Effector CD4-positive, alpha-beta T cell (primary cell): ENCODE data around the gene AMPD3.
A peak's percentile ranks its signal among the peaks of the same experiment; 100 is the strongest.
"Not testable (repeated sequence)": the region's sequence is repeated elsewhere in the genome, so short reads cannot be mapped to it uniquely, and the experiment has no call there.

ENCODE experiments used
- DNase-seq: peaks from one replicate; pipeline ENCODE4 v3.0.0-alpha.2; 2020
- total RNA-seq: gene quantifications from one replicate; lab custom pipeline; 2026; lab: John Stamatoyannopoulos, UW

AMPD3 gene
- 39.8 reads per million, percentile 63 among the genes with 10 or more reads in this experiment for total RNA-seq

DNA sequence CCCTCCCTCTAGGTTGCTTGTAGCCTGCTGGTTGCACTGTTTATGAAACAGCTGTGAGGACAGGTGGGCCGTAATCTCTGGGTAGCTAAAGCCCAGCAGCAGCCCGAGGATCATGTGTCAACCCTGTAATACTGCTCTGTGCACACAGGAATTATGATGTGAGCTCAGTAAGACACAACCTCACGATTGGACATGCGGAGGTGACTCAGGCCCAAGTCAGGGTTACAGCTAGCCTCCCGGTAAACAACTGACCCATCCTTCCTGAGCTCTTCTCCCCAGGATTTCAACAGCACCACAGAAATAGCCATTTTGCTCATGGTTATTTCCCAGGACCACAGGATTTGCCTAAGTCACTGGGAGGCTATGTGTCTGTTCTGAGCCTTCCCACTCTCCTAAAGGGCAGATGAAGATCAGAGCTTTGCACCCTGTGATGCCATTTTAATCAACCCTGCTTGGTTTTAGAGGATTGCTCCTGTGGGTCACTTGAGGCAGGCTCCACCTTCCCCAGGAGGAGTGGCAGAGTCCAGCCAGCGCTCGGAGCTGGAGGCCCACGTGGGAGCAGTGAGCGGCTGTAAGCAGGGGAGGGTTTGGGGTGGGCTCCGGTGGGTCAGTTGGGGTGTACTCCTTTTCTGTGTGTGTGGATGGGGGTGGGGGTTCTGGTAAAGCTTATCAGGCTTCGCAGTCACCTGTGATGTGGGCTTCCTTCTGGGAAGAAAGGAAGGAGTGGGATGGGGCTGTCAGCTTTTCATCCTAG lies at the start of gene AMPD3:
Gene AMPD3 (plus strand): TSS at position 387 of the 754 bp plus-strand sequence. CDS start 6,256 bp downstream, outside the sequence.
- DNase-seq = no peak

GRCh38 chr11:10405865-10406592 lies 49.0 kb upstream of the AMPD3 start:
- DNase-seq = peak; percentile 13

DNA sequence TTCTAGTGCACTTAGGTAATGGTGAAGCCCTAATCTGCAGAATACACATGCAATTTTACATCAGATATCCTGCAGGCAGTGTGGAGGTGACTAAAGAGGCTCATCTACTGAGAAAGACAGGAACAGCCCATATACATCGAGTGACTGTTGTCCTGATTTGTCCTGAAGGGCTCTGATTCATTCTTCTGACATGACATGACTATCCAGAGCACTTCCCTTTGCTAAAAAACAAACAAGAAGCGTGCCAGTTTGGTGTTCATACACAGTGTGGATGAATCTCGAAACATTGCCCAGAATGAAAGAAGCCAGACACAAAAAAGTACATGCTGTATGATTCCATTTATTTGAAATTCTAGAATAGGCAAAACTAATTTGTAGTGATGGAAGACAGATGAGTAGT lies 48.0 kb upstream of the AMPD3 start:
- DNase-seq = no peak

- DNase-seq = no peak
Observed at GRCh38 chr11:10407749-10408685, 47.0 kb upstream of the AMPD3 start.

DNA sequence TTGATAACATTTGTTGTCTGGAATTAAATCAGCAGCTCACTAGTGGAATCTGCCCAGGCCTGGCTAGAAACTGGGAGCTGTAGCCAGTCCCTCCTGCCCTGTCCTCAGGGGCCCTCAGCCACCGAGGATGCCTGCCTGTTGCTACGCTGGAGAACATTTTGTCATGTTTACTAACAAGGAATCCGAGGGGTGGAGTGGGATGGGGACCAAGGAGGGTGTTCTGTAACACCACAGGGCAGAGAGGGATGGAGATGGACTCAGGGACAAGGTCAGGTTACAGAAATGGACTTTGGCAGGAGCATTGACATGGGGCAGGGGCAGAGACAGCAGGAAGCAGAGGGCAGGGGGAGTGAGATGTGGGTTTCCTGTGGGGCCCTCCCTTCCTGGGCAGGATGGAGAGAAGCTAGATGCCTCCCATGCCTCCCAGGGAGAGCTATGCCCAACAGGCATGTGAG lies 45.8 kb upstream of the AMPD3 start:
- DNase-seq = no peak

DNA sequence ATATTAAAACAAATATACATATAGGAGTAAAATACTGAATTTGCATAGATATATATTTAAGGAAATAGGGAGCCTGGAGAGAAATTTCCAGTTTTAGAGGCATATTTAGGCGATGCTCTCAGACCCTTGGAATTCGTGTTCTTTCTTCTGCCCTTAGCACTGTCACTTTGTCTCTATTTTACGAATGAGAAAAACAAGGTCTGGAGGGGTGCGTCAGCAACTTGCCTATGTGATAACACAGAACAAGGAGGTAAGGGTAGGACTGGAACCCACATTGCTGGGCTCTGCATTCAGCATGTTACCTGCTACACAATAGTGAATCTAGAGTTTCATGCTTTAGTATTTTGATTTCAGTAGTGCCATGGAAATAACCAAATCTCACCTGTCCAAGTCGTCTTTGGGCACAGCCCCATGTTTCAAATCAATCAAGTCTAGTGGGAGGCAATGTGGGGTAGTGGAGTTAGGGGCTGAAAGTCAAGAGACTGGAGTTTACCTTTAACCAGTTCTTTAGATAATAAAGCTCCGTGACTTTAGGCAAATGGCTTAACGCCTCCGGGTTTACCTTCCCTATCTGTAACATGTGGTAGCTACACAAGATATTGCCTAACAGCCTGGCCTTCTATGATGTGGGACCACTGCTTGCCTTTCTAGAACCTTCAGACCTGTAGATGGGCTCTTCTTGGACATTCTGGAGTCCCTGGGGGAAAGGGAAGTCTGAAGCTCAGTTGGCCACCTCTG lies 44.8 kb upstream of the AMPD3 start:
- DNase-seq = no peak

GRCh38 chr11:10410844-10411200 lies 44.2 kb upstream of the AMPD3 start:
- DNase-seq = no peak

GRCh38 chr11:10412266-10412665 lies 42.8 kb upstream of the AMPD3 start:
- no peak for DNase-seq

DNA sequence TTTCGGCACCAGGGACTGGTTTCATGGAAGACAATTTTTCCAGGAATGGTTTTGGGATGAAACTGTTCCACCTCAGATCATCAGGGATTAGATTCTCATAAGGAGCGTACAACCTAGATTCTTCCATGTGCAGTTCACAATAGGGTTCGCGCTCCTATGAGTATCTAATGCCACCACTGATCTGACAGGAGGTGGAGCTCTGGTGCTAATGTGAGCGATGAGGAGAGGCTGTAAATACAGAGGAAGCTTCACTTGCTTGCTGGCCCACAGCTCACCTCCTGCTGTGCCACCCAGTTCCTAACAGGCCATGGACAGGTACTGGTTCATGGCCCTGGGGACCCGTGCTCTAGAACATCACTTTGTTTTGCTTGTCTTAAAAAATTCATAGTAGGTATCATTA lies 41.8 kb upstream of the AMPD3 start:
- DNase-seq = no peak

- no peak for DNase-seq
Observed at GRCh38 chr11:10414181-10414580, 40.9 kb upstream of the AMPD3 start.

GRCh38 chr11:10414659-10415058 lies 40.4 kb upstream of the AMPD3 start:
- DNase-seq = no peak

DNA sequence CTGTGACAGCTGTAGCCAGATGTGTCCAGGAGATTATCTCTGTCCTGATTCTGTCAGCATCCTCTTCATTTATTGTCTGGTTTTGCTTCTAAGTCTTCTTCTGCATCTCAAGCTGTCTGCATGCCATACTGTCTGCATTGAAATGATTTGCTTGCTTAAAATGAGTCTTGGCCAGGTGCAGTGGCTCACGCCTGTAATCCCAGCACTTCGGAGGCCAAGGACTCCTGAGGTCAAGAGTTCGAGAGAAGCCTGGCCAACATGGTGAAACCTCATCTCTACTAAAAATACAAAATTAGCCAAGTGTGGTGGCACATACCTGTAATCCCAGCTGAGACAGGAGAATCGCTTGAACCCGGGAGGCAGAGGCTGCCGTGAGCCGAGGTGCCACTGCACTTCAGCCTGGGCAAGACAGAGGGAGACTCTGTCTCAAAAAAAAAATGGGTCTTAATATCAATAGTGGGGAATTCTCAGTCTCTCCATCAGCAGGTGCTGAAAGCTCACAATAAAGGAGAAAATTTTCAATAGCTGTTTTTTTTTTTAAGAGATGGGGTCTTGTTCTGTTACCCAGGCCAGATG lies 39.2 kb upstream of the AMPD3 start:
- no peak for DNase-seq

GRCh38 chr11:10418259-10418949 lies 36.7 kb upstream of the AMPD3 start:
- no peak for DNase-seq

DNA sequence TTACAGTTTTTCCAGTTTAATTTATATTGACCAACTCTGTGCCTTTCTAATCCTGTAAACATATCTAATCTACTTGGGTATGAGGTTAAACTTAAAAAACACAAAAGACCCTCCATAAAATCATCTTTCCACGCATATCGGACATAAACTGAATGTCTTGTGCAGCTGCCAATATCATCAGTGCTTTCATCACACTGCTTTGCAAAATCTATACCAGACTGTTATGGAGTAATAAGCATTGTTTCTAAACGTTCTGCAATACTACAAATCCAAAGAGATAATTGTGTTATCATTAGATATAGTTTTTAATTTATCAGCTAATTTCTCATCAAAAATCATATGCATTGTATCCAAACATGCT lies 36.1 kb upstream of the AMPD3 start:
- DNase-seq = no peak

DNA sequence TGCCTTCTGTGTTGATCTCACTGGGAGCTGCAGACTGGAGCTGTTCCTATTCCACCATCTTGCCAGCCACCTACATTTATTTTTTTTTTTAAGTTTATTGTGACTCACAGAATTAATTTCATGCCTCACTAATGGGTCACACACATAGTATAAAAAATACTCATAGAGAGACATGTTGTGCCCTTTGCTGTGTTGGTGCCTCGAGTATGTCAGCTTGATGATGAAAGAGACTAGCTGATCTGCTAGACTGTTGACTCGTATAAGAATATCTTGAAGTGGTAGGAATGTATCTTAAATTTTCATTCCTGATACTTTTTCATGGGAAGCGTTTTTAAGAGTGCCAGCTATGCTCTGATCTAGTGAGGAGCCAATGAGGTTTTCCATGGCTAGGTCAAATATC lies 28.6 kb upstream of the AMPD3 start:
- no peak for DNase-seq

DNA sequence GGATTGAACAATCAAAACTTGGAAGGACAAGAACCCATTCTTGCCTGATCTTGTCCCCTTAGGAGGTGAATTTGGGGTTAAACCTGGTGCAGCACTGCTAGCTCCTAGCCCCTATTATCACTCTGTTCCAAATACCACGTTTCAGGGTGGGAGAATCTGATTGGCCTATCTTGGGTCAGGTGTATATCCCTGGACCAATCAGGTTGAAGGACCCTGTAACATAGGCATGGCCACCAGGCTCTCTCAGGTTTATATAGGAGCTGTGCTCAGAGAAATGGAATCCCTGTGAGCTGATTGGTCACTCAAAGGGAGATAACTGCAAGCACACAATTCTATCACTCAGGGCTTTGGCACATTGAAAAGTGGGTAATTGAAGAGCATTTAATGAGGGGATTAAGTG lies 26.6 kb upstream of the AMPD3 start:
- no peak for DNase-seq

DNA sequence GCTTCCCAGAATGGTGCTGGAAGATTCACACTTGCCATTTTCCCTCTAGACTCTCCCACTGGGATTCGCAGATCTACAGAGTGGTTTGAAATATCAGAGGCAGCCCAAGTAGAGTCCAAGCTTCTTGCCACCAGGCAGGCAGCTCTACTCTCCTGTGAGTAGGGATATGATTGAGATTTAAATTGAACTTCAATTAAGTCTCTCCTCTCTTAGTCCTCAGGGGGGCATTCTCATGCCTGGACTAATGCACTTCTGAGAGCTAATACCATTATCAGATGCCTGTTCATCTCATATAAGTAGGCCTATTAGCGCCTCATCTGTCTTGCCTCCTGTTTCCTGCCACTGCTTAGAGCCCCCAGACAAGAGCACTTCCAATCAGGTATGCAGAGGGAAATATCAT lies 25.5 kb upstream of the AMPD3 start:
- no peak for DNase-seq

- DNase-seq = no peak
Observed at GRCh38 chr11:10432493-10432892, 22.6 kb upstream of the AMPD3 start.

GRCh38 chr11:10432971-10433370 lies 22.1 kb upstream of the AMPD3 start:
- DNase-seq = no peak

DNA sequence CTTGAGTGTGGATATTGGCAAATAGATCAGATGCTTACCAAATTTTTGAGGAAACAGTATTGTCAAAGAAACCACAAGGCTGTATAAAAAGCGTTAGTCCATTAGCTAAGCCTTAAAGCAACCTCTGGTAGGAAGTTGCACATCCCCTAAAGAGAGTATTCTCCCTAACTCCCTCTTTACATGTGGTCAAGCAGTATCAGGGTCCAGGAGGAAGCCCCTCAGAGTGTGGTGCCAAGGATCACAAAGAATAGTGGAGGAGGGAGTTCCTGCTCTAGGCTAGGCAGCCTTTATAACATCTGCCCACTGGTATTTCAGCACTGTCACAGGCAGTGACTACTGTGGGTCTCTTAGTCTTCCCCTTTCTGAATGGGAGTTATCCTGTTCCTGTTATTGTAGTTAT lies 18.8 kb upstream of the AMPD3 start:
- no peak for DNase-seq

DNA sequence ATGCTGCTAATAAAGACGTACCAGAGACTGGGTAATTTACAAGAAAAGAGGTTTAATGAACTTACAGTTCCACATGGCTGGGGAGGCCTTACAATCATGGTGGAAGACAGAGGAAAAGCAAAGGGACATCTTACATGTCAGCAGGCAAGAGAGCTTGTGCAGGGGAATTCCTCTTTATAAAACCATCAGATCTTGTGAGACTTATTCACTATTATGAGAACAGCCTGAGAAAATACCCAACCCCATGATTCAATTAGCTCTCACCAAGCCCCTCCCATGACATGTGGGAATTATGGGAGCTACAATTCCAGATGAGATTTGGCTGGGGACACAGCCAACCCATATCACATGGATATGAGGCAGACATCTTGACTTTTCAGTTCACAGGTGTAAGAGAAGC lies 18.4 kb upstream of the AMPD3 start:
- not testable (repeated sequence) for DNase-seq
